D721Med (cell line): ENCODE results near the gene COPZ2.
A peak's percentile ranks its signal among the peaks of the same experiment; 100 is the strongest.

ENCODE experiments used
- DNase-seq: peaks from one replicate; pipeline ENCODE4 v3.0.0; 2011; ENCODE audit warnings: low spot score; ENCODE audit not compliant: insufficient read length
- FAIRE-seq: peaks from 2 replicates; lab custom pipeline; 2011; peaks lifted over from hg19 to GRCh38; lab: Jason Lieb, UNC
- TF ChIP-seq, protein P1 (sequence below): IDR thresholded peaks from 2 replicates; pipeline ENCODE4 v1.5.1; 2012; ENCODE audit warnings: mild to moderate bottlenecking, control low read depth; ENCODE audit not compliant: insufficient read depth; ENCODE audit errors: missing control alignments

COPZ2 gene

DNA sequence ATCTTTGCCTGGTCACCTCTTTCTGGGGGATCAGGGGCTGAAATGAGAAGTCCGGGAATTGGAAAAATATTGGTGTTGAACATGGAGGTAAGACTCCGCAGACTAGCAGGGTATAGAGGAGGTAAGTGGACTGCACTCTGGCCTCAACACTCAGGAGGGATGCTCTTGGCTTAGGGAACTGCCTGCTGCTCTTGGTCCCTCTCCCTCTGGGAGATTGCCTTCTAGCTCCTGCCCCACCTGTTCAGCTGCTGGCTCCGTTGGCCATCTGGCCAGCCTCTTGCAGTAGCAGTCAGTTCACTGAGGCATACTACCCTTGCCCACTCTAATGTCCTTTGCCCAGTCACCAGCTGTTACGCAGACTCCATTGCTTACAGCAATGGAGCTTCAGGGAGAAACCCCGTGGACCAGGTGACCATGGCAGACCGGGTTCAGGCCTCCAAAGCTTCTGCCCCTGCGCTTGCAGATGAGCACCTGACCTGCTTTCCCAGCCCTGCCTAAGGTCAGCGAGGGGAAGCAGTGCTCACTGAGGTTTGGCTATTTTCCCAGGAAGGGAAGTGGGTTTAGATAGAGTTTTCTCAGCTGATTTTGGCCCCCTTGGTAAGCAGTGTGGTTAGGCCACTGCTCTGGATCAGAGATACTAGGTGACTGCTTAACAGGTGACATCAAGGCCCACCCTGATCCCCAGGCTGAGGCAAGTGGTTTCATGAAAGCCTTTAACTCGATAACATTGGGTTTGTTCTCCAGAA, 54.8 kb downstream of the COPZ2 start:
- FAIRE-seq (no peak), DNase-seq (no peak)
- TF ChIP-seq, protein P1, sequence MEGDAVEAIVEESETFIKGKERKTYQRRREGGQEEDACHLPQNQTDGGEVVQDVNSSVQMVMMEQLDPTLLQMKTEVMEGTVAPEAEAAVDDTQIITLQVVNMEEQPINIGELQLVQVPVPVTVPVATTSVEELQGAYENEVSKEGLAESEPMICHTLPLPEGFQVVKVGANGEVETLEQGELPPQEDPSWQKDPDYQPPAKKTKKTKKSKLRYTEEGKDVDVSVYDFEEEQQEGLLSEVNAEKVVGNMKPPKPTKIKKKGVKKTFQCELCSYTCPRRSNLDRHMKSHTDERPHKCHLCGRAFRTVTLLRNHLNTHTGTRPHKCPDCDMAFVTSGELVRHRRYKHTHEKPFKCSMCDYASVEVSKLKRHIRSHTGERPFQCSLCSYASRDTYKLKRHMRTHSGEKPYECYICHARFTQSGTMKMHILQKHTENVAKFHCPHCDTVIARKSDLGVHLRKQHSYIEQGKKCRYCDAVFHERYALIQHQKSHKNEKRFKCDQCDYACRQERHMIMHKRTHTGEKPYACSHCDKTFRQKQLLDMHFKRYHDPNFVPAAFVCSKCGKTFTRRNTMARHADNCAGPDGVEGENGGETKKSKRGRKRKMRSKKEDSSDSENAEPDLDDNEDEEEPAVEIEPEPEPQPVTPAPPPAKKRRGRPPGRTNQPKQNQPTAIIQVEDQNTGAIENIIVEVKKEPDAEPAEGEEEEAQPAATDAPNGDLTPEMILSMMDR: no peak

DNA sequence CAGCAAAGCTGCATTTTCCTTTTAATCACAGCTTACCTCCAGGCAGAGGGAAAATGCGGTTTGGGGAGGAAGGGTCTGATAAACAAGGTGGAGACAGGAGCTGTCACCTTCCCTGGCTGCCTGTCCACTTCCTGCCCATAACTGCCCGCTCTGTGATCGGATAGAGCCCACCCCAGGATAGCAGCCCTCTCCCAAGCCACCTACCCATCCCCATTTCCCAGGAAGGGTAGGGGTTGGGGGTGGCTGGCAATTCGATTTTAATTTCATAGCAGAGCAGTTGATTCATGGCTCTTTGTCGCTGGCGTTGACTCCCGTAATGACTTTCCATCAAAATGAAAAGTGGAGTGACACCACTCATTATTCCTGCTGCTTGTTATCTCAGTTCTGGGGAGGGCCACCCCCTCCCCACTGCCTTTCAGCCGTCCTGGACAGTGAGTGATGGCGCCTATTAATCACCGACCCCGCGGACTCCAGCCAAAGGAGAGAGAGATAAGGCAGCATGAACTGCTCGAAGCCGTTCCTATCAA, 55.4 kb downstream of the COPZ2 start:
- TF ChIP-seq, protein P1: no peak
- FAIRE-seq (no peak), DNase-seq (no peak)

DNA sequence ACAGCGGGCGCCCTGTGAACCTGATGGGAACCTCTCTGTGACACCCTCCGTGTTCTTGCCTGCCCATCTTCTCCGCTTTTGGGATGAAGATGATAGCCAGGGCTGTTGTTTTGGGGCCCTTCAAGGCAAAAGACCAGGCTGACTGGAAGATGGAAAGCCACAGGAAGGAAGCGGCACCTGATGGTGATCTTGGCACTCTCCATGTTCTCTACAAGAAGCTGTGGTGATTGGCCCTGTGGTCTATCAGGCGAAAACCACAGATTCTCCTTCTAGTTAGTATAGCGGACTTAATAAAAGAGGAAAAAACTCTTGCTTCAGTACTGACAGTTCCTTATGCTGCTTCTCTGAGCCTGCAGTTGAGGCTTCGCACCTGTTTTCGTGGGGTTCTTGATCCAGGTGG, 56.1 kb downstream of the COPZ2 start:
- TF ChIP-seq, protein P1: no peak
- DNase-seq (no peak), FAIRE-seq (no peak)

DNA sequence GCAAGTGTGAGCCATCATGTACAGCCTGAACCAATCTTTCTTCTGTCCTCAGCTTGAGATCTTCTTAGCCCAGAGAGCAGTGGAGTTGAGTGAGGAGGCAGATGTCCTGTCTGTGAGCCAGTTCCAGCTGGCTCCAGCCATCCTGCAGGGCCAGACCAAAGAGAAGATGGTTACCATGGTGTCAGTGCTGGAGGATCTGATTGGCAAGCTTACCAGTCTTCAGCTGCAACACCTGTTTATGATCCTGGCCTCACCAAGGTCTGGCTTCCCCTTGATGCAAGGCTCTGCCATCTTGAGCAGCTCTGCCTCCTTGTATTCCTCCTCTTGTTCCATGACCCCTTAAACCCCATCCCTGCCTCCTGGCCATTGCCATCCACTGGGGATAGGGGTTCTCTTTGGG, 57.1 kb downstream of the COPZ2 start:
- no peak for DNase-seq

DNA sequence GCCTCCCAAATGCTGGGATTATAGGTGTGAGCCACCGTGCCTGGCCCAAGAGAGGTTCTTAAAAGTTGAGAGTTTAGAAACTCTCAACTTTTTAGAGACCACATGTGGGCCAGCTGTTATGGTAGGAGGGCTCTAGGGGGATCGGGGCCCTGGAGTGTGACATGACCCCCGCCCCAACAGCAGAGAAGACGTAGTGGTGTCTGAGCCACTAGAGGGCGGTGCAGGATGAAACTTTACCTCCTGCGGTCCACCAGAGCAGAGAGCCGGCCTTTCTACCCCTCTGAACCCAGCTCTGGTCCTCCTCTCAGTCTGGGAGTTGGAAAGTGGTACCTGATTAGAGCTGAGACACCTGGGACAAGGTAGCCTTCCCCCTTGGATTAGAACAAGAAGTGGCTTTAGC, 59.3 kb downstream of the COPZ2 start:
- peak; percentile 94 for DNase-seq
- TF ChIP-seq, protein P1: peak; percentile 96
- FAIRE-seq: no peak

More for the DNA sequence above, 57.1 kb downstream of the COPZ2 start:
- TF ChIP-seq, protein P1: no peak
- FAIRE-seq: no peak
